Measurements from ENCODE around the gene CASP5.

The CASP5 gene

GRCh38 chr11:104997288-104997687, 25.7 kb downstream of the CASP5 start:
- ChIA-PET CTCF (interaction anchor here (0.6 to 1.1 kb wide), 6 partner anchors 9 to 862 kb away, joined by 3 to 4 read pairs (median 3); no protein-coding TSS in a partner anchor), POLR2A (no interaction called here)
- Histone ChIP-seq H3K9me3 (ENCODE audit: control insufficient read depth, insufficient read depth, low read depth, low read length) (no peaks in the 10 kb centered on the region), H3K36me3 (ENCODE audit: control insufficient read depth in 2 of 2, insufficient read depth in 1 of 2, low read length in 2 of 2) (no peaks in the 10 kb centered on the region), H3K27ac (ENCODE audit: extremely low read depth, low read depth, low read length) (no peak overlapping the region), H3K4me3 (ENCODE audit: low read depth, low read length) (no peak overlapping the region), H3K4me1 (ENCODE audit: control insufficient read depth, insufficient read depth, low read length) (no peaks in the 10 kb centered on the region)
- TF ChIP-seq ZNF16 (tag by site-specific recombination; IDR thresholded peaks at IDR 0.05; ENCODE audit: low read depth), result no peak
- TF ChIP-seq ZNF639 (tag by site-specific recombination; IDR thresholded peaks at IDR 0.05), result no peak
- no peak for TF ChIP-seq KLF9 (tag by site-specific recombination; IDR thresholded peaks at IDR 0.05; ENCODE audit: low read depth)
- TF ChIP-seq SETDB1 (IDR thresholded peaks at IDR 0.05; ENCODE audit: insufficient read length, low read length), result no peak
- TF ChIP-seq ZNF146 (tag by site-specific recombination; IDR thresholded peaks at IDR 0.05), result no peak
- no peak for TF ChIP-seq ZNF394 (tag by site-specific recombination; IDR thresholded peaks at IDR 0.05; ENCODE audit: borderline replicate concordance)
- TF ChIP-seq ZNF175 (tag by site-specific recombination; IDR thresholded peaks at IDR 0.05), result no peak
- no peak for TF ChIP-seq SP7 (tag by site-specific recombination; IDR thresholded peaks at IDR 0.05)
- TF ChIP-seq ZNF48 (tag by site-specific recombination; IDR thresholded peaks at IDR 0.05), result no peak
- no peak for TF ChIP-seq ZNF629 (tag by site-specific recombination; IDR thresholded peaks at IDR 0.05)
- no peak for TF ChIP-seq ZBTB1 (tag by site-specific recombination; IDR thresholded peaks at IDR 0.05)
- no peak for TF ChIP-seq TCF7L2 (IDR thresholded peaks at IDR 0.05; ENCODE audit: borderline replicate concordance, low read depth, low read length)
- no peak for TF ChIP-seq ZNF324 (tag by site-specific recombination; IDR thresholded peaks at IDR 0.05)
- TF ChIP-seq ZNF169 (tag by site-specific recombination; IDR thresholded peaks at IDR 0.05), result no peak
- no peak for TF ChIP-seq BCL11B (tag by site-specific recombination; IDR thresholded peaks at IDR 0.05; ENCODE audit: low read depth)
- TF ChIP-seq, protein P1, sequence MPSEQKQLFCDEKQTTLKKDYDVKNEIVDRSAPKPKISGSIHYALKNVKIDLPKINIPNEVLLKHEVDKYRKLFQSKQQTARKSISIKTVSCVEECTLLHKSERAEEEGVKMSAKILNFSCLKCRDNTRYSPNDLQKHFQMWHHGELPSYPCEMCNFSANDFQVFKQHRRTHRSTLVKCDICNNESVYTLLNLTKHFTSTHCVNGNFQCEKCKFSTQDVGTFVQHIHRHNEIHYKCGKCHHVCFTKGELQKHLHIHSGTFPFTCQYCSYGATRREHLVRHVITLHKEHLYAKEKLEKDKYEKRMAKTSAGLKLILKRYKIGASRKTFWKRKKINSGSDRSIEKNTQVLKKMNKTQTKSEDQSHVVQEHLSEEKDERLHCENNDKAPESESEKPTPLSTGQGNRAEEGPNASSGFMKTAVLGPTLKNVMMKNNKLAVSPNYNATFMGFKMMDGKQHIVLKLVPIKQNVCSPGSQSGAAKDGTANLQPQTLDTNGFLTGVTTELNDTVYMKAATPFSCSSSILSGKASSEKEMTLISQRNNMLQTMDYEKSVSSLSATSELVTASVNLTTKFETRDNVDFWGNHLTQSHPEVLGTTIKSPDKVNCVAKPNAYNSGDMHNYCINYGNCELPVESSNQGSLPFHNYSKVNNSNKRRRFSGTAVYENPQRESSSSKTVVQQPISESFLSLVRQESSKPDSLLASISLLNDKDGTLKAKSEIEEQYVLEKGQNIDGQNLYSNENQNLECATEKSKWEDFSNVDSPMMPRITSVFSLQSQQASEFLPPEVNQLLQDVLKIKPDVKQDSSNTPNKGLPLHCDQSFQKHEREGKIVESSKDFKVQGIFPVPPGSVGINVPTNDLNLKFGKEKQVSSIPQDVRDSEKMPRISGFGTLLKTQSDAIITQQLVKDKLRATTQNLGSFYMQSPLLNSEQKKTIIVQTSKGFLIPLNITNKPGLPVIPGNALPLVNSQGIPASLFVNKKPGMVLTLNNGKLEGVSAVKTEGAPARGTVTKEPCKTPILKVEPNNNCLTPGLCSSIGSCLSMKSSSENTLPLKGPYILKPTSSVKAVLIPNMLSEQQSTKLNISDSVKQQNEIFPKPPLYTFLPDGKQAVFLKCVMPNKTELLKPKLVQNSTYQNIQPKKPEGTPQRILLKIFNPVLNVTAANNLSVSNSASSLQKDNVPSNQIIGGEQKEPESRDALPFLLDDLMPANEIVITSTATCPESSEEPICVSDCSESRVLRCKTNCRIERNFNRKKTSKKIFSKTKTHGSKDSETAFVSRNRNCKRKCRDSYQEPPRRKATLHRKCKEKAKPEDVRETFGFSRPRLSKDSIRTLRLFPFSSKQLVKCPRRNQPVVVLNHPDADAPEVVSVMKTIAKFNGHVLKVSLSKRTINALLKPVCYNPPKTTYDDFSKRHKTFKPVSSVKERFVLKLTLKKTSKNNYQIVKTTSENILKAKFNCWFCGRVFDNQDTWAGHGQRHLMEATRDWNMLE (tag by site-specific recombination; conservative IDR thresholded peaks at IDR 0.05; ENCODE audit: low read depth), result no peak

- no peaks in the 10 kb centered on the region for H3K9me3 ChIP-seq (ENCODE audit: control insufficient read depth, insufficient read depth, low read depth, low read length)
- H3K4me1 ChIP-seq (ENCODE audit: control insufficient read depth, insufficient read depth, low read length), result no peaks in the 10 kb centered on the region
- H3K27ac ChIP-seq (ENCODE audit: extremely low read depth, low read depth, low read length), result no peak overlapping the region
- CTCF ChIA-PET, result interaction anchor here (0.6 kb wide), 2 partner anchors 21 to 739 kb away, joined by 3 read pairs; no protein-coding TSS in a partner anchor
- no peak overlapping the region for H3K4me3 ChIP-seq (ENCODE audit: low read depth, low read length)
- TF ChIP-seq IKZF3 (tag by site-specific recombination; IDR thresholded peaks at IDR 0.05) (no peak), ZNF600 (tag by site-specific recombination; IDR thresholded peaks at IDR 0.05) (no peak), ZNF214 (tag by site-specific recombination; IDR thresholded peaks at IDR 0.05; ENCODE audit: borderline replicate concordance) (no peak), ZNF184 (tag by site-specific recombination; IDR thresholded peaks at IDR 0.05) (no peak), GLI2 (tag by site-specific recombination; IDR thresholded peaks at IDR 0.05; ENCODE audit: borderline replicate concordance, low read depth) (no peak)
- TF ChIP-seq, protein P2, sequence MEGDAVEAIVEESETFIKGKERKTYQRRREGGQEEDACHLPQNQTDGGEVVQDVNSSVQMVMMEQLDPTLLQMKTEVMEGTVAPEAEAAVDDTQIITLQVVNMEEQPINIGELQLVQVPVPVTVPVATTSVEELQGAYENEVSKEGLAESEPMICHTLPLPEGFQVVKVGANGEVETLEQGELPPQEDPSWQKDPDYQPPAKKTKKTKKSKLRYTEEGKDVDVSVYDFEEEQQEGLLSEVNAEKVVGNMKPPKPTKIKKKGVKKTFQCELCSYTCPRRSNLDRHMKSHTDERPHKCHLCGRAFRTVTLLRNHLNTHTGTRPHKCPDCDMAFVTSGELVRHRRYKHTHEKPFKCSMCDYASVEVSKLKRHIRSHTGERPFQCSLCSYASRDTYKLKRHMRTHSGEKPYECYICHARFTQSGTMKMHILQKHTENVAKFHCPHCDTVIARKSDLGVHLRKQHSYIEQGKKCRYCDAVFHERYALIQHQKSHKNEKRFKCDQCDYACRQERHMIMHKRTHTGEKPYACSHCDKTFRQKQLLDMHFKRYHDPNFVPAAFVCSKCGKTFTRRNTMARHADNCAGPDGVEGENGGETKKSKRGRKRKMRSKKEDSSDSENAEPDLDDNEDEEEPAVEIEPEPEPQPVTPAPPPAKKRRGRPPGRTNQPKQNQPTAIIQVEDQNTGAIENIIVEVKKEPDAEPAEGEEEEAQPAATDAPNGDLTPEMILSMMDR (tag by site-specific recombination; IDR thresholded peaks at IDR 0.05), result no peak
- no peaks in the 10 kb centered on the region for H3K36me3 ChIP-seq (ENCODE audit: control insufficient read depth in 2 of 2, insufficient read depth in 1 of 2, low read length in 2 of 2)
- POLR2A ChIA-PET, result no interaction called here
These were observed 28.0 kb downstream of the CASP5 start for GRCh38 chr11:104995001-104995408.
